Prostate gland (tissue), 2 donors: Measurements from ENCODE around the gene MRPS10. TPM values are rescaled to one million over a fixed set of nuclear protein-coding genes. Genes with fewer than 3 reads are reported as not detected.

Experiments used
- DNase-seq: peaks from one replicate; pipeline ENCODE4 v3.0.0-alpha.2; 2019; ENCODE audit warnings: low spot score
- H3K27ac ChIP-seq, 2 donors: fragments of 200-600 bp; sonication (generic); 2 replicates each; pipeline ENCODE4 v1.5.1; 2017 to 2019
- H3K27me3 ChIP-seq: fragments of 200-600 bp; sonication (generic); replicated peaks from 2 replicates; pipeline ENCODE4 v1.5.1; 2019; ENCODE audit not compliant: insufficient read depth
- H3K36me3 ChIP-seq, 2 donors: fragments of 200-600 bp; sonication (generic); 1 replicate in 1 of 2; 2 replicates in 1 of 2; pipeline versions ENCODE4 v1.5.1 to v1.8.1; 2017 to 2019
- H3K4me1 ChIP-seq: fragments of 200-600 bp; sonication (generic); replicated peaks from 2 replicates; pipeline ENCODE4 v1.5.1; 2019
- H3K4me3 ChIP-seq, 2 donors: fragments of 200-600 bp; sonication (generic); 2 replicates each; pipeline ENCODE4 v1.5.1; 2017 to 2019
- H3K9me3 ChIP-seq: fragments of 200-600 bp; sonication (generic); 2 replicates; pipeline ENCODE4 v1.5.1; 2017
- CTCF ChIP-seq, 4 experiments: fragments of 200-600 bp in 2 of 4; fragments of 450-650 bp in 2 of 4; sonication (generic) in 2 of 4; IDR thresholded peaks; 1 replicate in 3 of 4; 2 replicates in 1 of 4; pipeline ENCODE4 v1.5.1; 2016 to 2019; ENCODE audit warnings: antibody characterized with exemption in 4 of 4, mild to moderate bottlenecking in 2 of 4, moderate library complexity in 2 of 4
- POLR2A ChIP-seq: fragments of 450-650 bp; IDR thresholded peaks from one replicate; pipeline ENCODE4 v1.6.1; 2016; ENCODE audit warnings: antibody characterized with exemption, mild to moderate bottlenecking
- POLR2AphosphoS5 ChIP-seq: sonication (generic); formaldehyde crosslinking; IDR thresholded peaks from one replicate; pipeline ENCODE4 v1.6.1; 2017; ENCODE audit warnings: antibody characterized with exemption
- WGBS: methylation state at CpG from one replicate; pipeline ENCODE4 v1.1.5; 2018; 5-methylcytosine and 5-hydroxymethylcytosine counted together
- intact Hi-C: fragments of 100-400 bp; cut with DNase I; formaldehyde crosslinking; loops from one replicate; pipeline ENCODE4 v1.14.2; 2022
- total RNA-seq, 2 donors: library from RNA; depleted of rRNA; stranded (reverse); fragments of >200 nt; gene quantifications; one replicate each; pipeline ENCODE4 v1.1.0, GENCODE V29; 2016

The MRPS10 gene
- total RNA-seq, 2 donors from 2014 or later, result 27.5 to 31.8 TPM

GRCh38 chr6:42259286-42259685 lies 41.6 kb upstream of the MRPS10 start:
- intact Hi-C loops, result no loop called here
- Histone ChIP-seq H3K4me1 (no peaks in the 10 kb centered on the region), H3K27me3 (no peaks in the 10 kb centered on the region), H3K27ac (peak overlapping the region in 1 of 2 donors; percentile 4), H3K9me3 (no peaks in the 10 kb centered on the region), H3K36me3 (no peaks in the 10 kb centered on the region), H3K4me3 (no peak overlapping the region)
- 83% methylated on average over 16 of the region's 31 CpGs for whole genome bisulfite sequencing
- DNase-seq, result no peak
- TF ChIP-seq POLR2AphosphoS5, result no peak
- no peak for TF ChIP-seq CTCF (IDR thresholded peaks at IDR 0.05)
- TF ChIP-seq POLR2A, result no peak

- intact Hi-C loops, result no loop called here
- Histone ChIP-seq H3K27me3 (no peaks in the 10 kb centered on the region), H3K36me3 (no peaks in the 10 kb centered on the region), H3K9me3 (no peaks in the 10 kb centered on the region), H3K4me3 (no peak overlapping the region), H3K27ac (no peak overlapping the region), H3K4me1 (no peaks in the 10 kb centered on the region)
- 77% methylated on average over 3 of the region's 3 CpGs for WGBS
- DNase-seq, result no peak
- TF ChIP-seq POLR2A (no peak), POLR2AphosphoS5 (no peak)
These were observed 40.0 kb upstream of the MRPS10 start for GRCh38 chr6:42257614-42258013.

- Histone ChIP-seq H3K36me3 (no peaks in the 10 kb centered on the region), H3K27ac (no peak overlapping the region), H3K4me3 (no peak overlapping the region), H3K27me3 (no peaks in the 10 kb centered on the region), H3K4me1 (no peaks in the 10 kb centered on the region), H3K9me3 (no peaks in the 10 kb centered on the region)
- TF ChIP-seq POLR2AphosphoS5 (no peak), CTCF (IDR thresholded peaks at IDR 0.05) (no peak), POLR2A (no peak)
- no peak for DNase-seq
- intact Hi-C loops, result no loop called here
- WGBS, result 60% methylated on average over 3 of the region's 3 CpGs
These were observed 39.4 kb upstream of the MRPS10 start for GRCh38 chr6:42257063-42257462.

- Histone ChIP-seq H3K4me3 (no peak overlapping the region), H3K27me3 (no peaks in the 10 kb centered on the region), H3K36me3 (no peaks in the 10 kb centered on the region), H3K27ac (no peak overlapping the region), H3K9me3 (no peaks in the 10 kb centered on the region), H3K4me1 (no peaks in the 10 kb centered on the region)
- WGBS, result 73% methylated on average over 5 of the region's 5 CpGs
- no peak for TF ChIP-seq POLR2AphosphoS5
- no peak for TF ChIP-seq POLR2A
- no peak for TF ChIP-seq CTCF (IDR thresholded peaks at IDR 0.05)
- DNase-seq, result no peak
- intact Hi-C loops, result no loop called here
These were observed 37.4 kb upstream of the MRPS10 start for GRCh38 chr6:42255050-42255449.

GRCh38 chr6:42254505-42254904 lies 36.8 kb upstream of the MRPS10 start:
- WGBS, result 86% methylated on average over 9 of the region's 9 CpGs

More at GRCh38 chr6:42254505-42254904, 36.8 kb upstream of the MRPS10 start:
- H3K9me3 ChIP-seq, result no peaks in the 10 kb centered on the region
- TF ChIP-seq CTCF (IDR thresholded peaks at IDR 0.05) (no peak), POLR2A (no peak), POLR2AphosphoS5 (no peak)
- no peak for DNase-seq
- H3K4me1 ChIP-seq, result no peaks in the 10 kb centered on the region
- no peaks in the 10 kb centered on the region for H3K36me3 ChIP-seq
- H3K4me3 ChIP-seq, result no peak overlapping the region
- H3K27me3 ChIP-seq, result no peaks in the 10 kb centered on the region
- intact Hi-C loops, result no loop called here
- no peak overlapping the region for H3K27ac ChIP-seq
